MG63 (cell line): ENCODE measurements around the gene SPTAN1. TPM values are rescaled to one million over a fixed set of nuclear protein-coding genes. Genes with fewer than 3 reads are reported as not detected.
"Not testable (repeated sequence)": the region's sequence is repeated elsewhere in the genome, so short reads cannot be mapped to it uniquely, and the experiment has no call there.

Experiments used
- DNase-seq: peaks from one replicate; pipeline ENCODE4 v3.0.0-alpha.2; 2020
- H3K27me3 ChIP-seq: fragments of 250-450 bp; sonication (Bioruptor Pico); 2 replicates; pipeline ENCODE4 v1.5.1; 2020; ENCODE audit warnings: mild to moderate bottlenecking, moderate library complexity
- H3K36me3 ChIP-seq: fragments of 250-450 bp; sonication (Bioruptor Pico); 2 replicates; pipeline ENCODE4 v1.5.1; 2020; ENCODE audit warnings: mild to moderate bottlenecking, moderate library complexity
- H3K4me3 ChIP-seq: fragments of 250-450 bp; sonication (Bioruptor Pico); 2 replicates; pipeline ENCODE4 v1.5.1; 2020; ENCODE audit warnings: mild to moderate bottlenecking, moderate library complexity
- H3K9me3 ChIP-seq: fragments of 250-450 bp; sonication (Bioruptor Pico); 2 replicates; pipeline ENCODE4 v1.5.1; 2020; ENCODE audit warnings: mild to moderate bottlenecking, moderate library complexity
- total RNA-seq: library from RNA; depleted of rRNA; stranded (reverse); fragments of >200 nt; shearing (Covaris generic); gene quantifications from 2 replicates; pipeline ENCODE4 v1.2.3, GENCODE V29; 2014; ENCODE audit warnings: low replicate concordance; rRNA removed

SPTAN1 gene
- 82.6 and 111 TPM in 2 replicates for total RNA-seq

DNA sequence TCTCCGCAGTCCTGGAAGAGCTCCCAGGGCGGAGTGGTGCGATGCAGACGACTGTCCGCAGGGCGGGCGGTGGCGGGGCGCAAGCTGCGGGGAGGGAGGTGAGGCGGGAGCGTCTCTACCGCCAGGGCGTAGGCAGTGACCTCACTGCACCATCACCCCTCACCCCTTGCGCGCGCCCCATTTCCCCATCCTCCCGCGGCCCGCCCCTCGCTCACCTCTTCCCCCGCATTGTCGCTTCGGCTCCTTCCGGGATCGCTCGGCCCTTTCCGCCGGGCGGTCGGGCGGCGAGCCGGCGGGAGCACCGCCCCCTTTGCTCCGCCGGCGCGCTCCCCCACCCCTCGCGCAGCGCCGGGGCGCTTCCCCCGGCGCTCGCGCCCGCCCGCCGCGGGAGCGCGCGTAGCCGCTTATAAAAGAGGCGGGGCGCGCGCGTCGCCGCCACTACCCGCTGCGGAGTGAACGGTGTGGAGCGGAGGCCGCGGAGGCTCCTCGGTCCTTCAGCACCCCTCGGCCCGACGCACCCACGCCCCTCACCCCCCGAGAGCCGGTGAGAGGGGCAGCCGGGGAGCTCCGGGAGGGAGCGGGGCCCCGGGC is at the start of gene SPTAN1:
TSS of gene SPTAN1 (plus strand) at position 435 of the 591 bp plus-strand sequence. CDS start 14,154 bp downstream, outside the sequence.
- no peaks in the 10 kb centered on the region for H3K27me3 ChIP-seq
- H3K9me3 ChIP-seq = no peaks in the 10 kb centered on the region
- peaks cover 6% of the 10 kb centered on the region; the same call in 1 of the 2 replicates for H3K36me3 ChIP-seq
- peak; percentile 96 for DNase-seq
- H3K4me3 ChIP-seq = peak within 1 kb of the TSS; percentile 89

- not testable (repeated sequence) for H3K27me3 ChIP-seq, H3K9me3 ChIP-seq
- peaks cover 16% of the 10 kb centered on the region for H3K36me3 ChIP-seq
- DNase-seq = peak; percentile 56
- peak overlapping the region; percentile 90 for H3K4me3 ChIP-seq
Observed at GRCh38 chr9:128503415-128503825, 49.0 kb upstream of the SPTAN1 start.

DNA sequence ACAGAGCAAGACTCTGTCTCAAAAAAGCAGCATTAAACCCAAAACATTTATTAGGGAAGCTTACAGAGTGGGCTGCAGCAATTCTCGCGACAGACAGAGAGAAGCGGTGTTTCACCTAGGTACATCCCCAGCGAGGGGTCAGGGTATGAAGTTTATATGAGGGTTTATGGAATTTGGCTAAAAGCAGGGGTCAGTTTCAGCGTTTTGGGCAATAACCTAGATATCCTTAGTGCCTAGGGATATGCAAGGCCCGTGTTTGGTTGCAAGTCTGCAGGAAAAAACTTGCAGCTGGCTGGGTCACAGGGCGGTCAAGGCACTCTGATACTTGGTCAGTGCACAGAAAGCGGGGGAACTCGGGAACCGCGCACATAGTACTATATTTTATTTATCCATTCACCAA is 48.5 kb upstream of the SPTAN1 start:
- peak; percentile 11 for DNase-seq
- H3K4me3 ChIP-seq = peak overlapping the region; percentile 90
- no peaks in the 10 kb centered on the region for H3K9me3 ChIP-seq
- peaks cover 16% of the 10 kb centered on the region for H3K36me3 ChIP-seq
- no peaks in the 10 kb centered on the region for H3K27me3 ChIP-seq

- no peaks in the 10 kb centered on the region for H3K9me3 ChIP-seq
- H3K27me3 ChIP-seq = no peaks in the 10 kb centered on the region
- peaks cover 16% of the 10 kb centered on the region; the same call in 1 of the 2 replicates for H3K36me3 ChIP-seq
- peak; percentile 91 for DNase-seq
- H3K4me3 ChIP-seq = peak within 1 kb of the TSS; percentile 90
Observed at GRCh38 chr9:128504485-128505413, 47.6 kb upstream of the SPTAN1 start, which contains the start of gene GLE1. GLE1 (plus strand) TSS chr9:128504719; CDS start chr9:128504806, 87 bp downstream.

GRCh38 chr9:128505414-128505765 is 47.0 kb upstream of the SPTAN1 start:
- Histone ChIP-seq H3K9me3 (no peaks in the 10 kb centered on the region), H3K27me3 (no peaks in the 10 kb centered on the region), H3K36me3 (peaks cover 10% of the 10 kb centered on the region; the same call in 1 of the 2 replicates), H3K4me3 (peak overlapping the region; percentile 90)
- no peak for DNase-seq

GRCh38 chr9:128505906-128506305 is 46.5 kb upstream of the SPTAN1 start:
- H3K9me3 ChIP-seq, H3K36me3 ChIP-seq, H3K27me3 ChIP-seq, DNase-seq: not testable (repeated sequence)
- peak overlapping the region; percentile 90 for H3K4me3 ChIP-seq

DNA sequence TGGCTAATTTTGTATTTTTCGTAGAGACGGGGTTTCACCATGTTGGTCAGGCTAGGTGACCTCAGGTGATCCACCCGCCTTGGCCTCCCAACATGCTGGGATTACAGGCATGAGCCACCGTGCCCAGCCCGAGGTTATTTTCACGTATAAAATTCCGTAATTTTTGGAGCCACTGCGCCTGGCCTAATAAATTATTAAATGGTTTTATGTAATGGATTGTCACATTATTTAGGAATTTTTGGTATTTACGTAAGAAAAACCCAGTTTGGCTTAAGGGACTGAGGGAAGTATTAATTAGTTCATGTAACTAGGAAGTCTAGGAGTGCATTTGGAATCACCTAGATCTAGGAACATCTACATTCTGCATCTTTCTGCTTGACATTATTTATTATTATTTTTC is 39.6 kb upstream of the SPTAN1 start:
- Histone ChIP-seq H3K9me3 (no peaks in the 10 kb centered on the region), H3K27me3 (no peaks in the 10 kb centered on the region), H3K4me3 (no peak overlapping the region), H3K36me3 (peaks cover 37% of the 10 kb centered on the region)
- no peak for DNase-seq

DNA sequence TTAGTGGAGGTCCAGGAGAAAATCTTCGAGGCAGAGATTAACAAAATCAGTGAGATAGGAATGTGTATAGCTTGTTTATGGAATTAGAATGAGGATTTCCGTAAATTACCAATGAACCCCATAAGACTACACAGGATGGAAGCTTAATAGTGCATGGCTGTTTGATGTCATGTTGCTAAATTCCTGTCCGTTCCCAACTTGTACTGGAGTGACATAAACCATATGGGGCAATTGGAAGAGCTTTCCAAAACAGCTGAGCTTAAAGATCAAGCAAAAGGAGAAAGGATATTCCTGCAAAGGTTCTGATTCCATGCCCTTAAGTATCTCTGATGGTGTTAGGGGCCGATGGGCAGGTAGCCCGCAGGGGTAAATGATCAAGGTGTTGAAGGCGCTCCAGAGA is 30.4 kb upstream of the SPTAN1 start:
- Histone ChIP-seq H3K36me3 (peaks cover 46% of the 10 kb centered on the region), H3K9me3 (no peaks in the 10 kb centered on the region), H3K4me3 (no peak overlapping the region), H3K27me3 (no peaks in the 10 kb centered on the region)
- no peak for DNase-seq

DNA sequence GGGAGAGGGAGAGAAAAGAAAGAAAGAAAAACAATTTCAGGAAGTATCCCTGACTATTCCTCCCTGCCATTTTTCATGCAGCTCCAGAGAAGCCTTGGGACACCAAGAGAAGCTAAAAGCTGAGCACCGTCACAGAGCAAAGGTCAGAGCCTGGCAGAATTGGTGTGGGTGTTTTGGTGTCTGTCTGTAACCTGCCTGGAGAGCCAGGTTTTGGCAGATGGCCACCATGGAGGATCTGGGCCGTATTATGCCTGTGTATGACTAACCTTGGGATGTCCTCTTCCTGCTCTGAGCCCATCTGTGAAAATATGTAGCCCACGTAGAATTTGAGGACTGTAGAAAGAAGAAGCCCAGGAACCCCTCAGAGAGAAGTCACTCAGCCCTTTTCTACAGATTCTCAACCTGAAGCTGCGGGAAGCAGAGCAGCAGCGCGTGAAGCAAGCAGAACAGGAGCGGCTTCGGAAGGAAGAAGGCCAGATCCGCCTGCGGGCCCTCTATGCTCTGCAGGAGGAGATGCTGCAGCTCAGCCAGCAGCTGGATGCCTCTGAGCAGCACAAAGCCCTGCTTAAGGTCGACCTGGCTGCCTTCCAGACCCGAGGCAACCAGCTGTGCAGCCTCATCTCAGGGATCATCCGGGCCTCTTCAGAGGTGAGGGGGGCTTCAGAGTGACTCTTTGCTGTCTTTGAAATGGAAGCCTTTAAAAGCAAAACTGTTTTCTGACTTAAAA is 29.0 kb upstream of the SPTAN1 start:
- peaks cover 41% of the 10 kb centered on the region for H3K36me3 ChIP-seq
- peak; percentile 12 for DNase-seq
- no peaks in the 10 kb centered on the region for H3K9me3 ChIP-seq

GRCh38 chr9:128526720-128527119 is 25.7 kb upstream of the SPTAN1 start:
- H3K36me3 ChIP-seq = peaks cover 46% of the 10 kb centered on the region
- H3K9me3 ChIP-seq = no peaks in the 10 kb centered on the region
- no peak overlapping the region for H3K4me3 ChIP-seq
- no peak for DNase-seq
- no peaks in the 10 kb centered on the region for H3K27me3 ChIP-seq

More for the DNA sequence above, 29.0 kb upstream of the SPTAN1 start:
- Histone ChIP-seq H3K4me3 (no peak overlapping the region), H3K27me3 (no peaks in the 10 kb centered on the region)

- peak; percentile 9 for DNase-seq
- Histone ChIP-seq H3K27me3 (no peaks in the 10 kb centered on the region), H3K4me3 (no peak overlapping the region), H3K36me3 (peaks cover 41% of the 10 kb centered on the region), H3K9me3 (no peaks in the 10 kb centered on the region)
Observed at GRCh38 chr9:128528445-128529160, 23.8 kb upstream of the SPTAN1 start.

- no peak for DNase-seq
- no peaks in the 10 kb centered on the region for H3K27me3 ChIP-seq
- H3K36me3 ChIP-seq = peaks cover 45% of the 10 kb centered on the region
- no peaks in the 10 kb centered on the region for H3K9me3 ChIP-seq
- no peak overlapping the region for H3K4me3 ChIP-seq
Observed at GRCh38 chr9:128529191-128529590, 23.2 kb upstream of the SPTAN1 start.

DNA sequence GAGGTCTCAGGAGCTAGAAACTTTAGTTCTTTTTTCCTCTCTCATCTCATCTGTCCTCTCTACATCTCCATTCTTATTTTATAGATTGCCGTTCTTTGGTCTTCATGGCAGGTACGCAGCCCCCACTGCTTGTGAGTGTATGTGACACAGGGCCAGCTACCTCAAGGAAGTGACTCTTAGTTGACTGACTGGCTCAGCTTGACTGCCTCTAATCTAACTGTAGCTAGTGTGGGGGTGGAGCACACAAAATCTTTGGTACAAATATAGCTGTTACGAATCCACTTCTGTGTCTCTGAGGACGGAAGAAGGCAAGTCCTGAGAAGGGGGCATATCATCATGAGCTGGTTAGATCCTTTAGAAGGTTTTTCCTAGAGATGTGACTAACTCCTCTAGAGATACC is 19.8 kb upstream of the SPTAN1 start:
- peaks cover 36% of the 10 kb centered on the region for H3K36me3 ChIP-seq
- no peaks in the 10 kb centered on the region for H3K9me3 ChIP-seq
- H3K27me3 ChIP-seq = no peaks in the 10 kb centered on the region
- no peak overlapping the region for H3K4me3 ChIP-seq
- DNase-seq = no peak

GRCh38 chr9:128540634-128541360 is 11.6 kb upstream of the SPTAN1 start:
- peaks cover 27% of the 10 kb centered on the region for H3K36me3 ChIP-seq
- H3K9me3 ChIP-seq = no peaks in the 10 kb centered on the region
- no peaks in the 10 kb centered on the region for H3K27me3 ChIP-seq
- no peak for DNase-seq
- no peak overlapping the region for H3K4me3 ChIP-seq

DNA sequence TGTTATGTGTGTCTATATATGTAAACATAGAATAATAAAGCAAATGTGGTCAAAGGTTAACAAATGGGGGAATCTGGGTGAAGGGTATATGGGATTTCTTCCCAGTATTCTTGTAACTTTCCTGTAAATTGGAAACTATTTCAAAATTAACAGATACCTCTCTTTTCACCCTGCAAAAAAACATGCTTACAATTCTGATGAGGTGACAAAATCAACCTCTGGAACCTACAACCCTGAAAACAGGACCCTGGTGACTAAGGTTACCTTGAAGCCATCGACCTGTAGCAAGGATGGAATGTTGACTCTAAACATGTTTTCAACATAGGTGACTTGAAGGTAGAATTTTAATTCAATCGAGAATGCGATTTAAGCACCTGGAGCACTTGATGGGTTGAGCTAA is 5.9 kb upstream of the SPTAN1 start:
- Histone ChIP-seq H3K4me3 (no peak overlapping the region), H3K36me3 (peaks cover 4% of the 10 kb centered on the region; the same call in 1 of the 2 replicates), H3K9me3 (no peaks in the 10 kb centered on the region), H3K27me3 (no peaks in the 10 kb centered on the region)
- no peak for DNase-seq

- DNase-seq = no peak
- Histone ChIP-seq H3K36me3 (no peaks in the 10 kb centered on the region), H3K27me3 (no peaks in the 10 kb centered on the region), H3K9me3 (no peaks in the 10 kb centered on the region), H3K4me3 (no peak overlapping the region)
Observed at GRCh38 chr9:128548876-128549275, 3.5 kb upstream of the SPTAN1 start.
